ENCODE measurements around the gene MYL5. TPM values are rescaled to one million over a fixed set of nuclear protein-coding genes. Genes with fewer than 3 reads are reported as not detected.

Gene MYL5
- total RNA-seq, 6 experiments from 2014 or later = 14.2 to 23.0 (median 18.8) TPM

DNA sequence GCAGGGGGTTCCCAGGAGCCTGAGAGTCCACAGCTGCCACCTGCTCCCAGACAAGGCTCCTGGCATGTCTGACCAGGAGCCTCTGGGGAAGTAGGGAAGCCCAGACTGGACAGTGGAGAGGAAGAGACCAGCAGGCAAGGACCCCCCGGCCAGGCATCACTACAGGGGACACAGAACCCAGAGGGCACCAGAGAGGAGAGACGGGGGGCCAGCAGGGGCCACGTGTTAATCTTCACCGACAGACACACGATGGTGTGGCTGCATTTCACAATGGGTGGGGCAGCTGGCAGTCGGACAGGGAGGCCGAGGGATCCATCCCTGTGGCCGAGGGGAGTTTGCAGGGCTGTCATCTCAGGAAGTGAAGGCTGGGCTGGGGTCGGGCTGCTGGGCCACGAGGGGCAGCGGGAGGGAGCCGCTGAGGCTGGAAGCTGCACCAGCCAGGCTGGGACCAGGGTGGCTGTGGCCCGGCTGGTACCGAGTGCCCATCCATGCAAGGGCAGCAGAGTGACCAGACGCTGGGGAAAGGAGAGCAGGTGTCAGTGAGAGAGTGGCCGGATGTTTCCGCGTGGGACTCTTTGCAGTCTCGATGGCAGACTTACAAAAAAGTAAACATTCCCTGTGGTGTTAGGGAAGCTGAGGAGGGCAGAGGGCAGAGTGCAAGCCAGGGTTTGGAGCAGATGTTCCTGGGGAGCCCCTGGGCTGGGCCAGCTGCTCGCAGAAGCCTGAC, 44.3 kb upstream of the MYL5 start:
- TF ChIP-seq, protein P1, sequence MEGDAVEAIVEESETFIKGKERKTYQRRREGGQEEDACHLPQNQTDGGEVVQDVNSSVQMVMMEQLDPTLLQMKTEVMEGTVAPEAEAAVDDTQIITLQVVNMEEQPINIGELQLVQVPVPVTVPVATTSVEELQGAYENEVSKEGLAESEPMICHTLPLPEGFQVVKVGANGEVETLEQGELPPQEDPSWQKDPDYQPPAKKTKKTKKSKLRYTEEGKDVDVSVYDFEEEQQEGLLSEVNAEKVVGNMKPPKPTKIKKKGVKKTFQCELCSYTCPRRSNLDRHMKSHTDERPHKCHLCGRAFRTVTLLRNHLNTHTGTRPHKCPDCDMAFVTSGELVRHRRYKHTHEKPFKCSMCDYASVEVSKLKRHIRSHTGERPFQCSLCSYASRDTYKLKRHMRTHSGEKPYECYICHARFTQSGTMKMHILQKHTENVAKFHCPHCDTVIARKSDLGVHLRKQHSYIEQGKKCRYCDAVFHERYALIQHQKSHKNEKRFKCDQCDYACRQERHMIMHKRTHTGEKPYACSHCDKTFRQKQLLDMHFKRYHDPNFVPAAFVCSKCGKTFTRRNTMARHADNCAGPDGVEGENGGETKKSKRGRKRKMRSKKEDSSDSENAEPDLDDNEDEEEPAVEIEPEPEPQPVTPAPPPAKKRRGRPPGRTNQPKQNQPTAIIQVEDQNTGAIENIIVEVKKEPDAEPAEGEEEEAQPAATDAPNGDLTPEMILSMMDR (IDR thresholded peaks at IDR 0.05) = no peak
- H3K4me3 Mint-ChIP-seq = no peak overlapping the region
- no peak for DNase-seq
- no peaks in the 10 kb centered on the region for H3K4me1 Mint-ChIP-seq (ENCODE audit: low read depth)
- H3K36me3 Mint-ChIP-seq (ENCODE audit: low read depth) = peaks cover 21% of the 10 kb centered on the region
- peaks cover 5% of the 10 kb centered on the region; the same call in 1 of the 2 replicates for H3K27me3 Mint-ChIP-seq (ENCODE audit: insufficient read depth)
- H3K27ac Mint-ChIP-seq = no peak overlapping the region
- H3K9me3 Mint-ChIP-seq = peaks cover 34% of the 10 kb centered on the region

DNA sequence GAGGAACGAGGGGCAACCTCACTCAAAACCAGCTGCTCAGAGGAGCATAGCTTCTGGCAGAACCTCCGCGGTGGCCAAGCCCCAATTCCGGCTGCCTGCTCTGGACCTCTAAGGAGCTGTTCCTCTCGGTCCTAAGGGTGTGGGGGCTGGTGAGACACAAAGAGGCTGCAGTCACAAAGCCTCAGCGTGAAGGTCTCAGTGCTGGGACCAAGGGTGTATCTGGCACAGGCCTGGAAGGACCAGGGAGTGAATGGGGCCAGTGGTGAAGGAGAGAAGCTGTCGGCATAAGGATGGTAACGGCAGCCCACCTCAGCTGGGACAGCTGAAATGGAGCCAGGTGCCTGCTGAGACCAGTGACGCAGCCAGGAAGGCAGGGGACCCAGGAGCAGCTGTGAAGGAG, 43.7 kb upstream of the MYL5 start:
- Mint-ChIP-seq H3K9me3 (peaks cover 39% of the 10 kb centered on the region), H3K4me3 (no peak overlapping the region), H3K27me3 (ENCODE audit: insufficient read depth) (peaks cover 5% of the 10 kb centered on the region; the same call in 1 of the 2 replicates), H3K36me3 (ENCODE audit: low read depth) (peaks cover 21% of the 10 kb centered on the region), H3K27ac (no peak overlapping the region), H3K4me1 (ENCODE audit: low read depth) (no peaks in the 10 kb centered on the region)
- DNase-seq = no peak
- TF ChIP-seq, protein P1 (IDR thresholded peaks at IDR 0.05) = no peak

DNA sequence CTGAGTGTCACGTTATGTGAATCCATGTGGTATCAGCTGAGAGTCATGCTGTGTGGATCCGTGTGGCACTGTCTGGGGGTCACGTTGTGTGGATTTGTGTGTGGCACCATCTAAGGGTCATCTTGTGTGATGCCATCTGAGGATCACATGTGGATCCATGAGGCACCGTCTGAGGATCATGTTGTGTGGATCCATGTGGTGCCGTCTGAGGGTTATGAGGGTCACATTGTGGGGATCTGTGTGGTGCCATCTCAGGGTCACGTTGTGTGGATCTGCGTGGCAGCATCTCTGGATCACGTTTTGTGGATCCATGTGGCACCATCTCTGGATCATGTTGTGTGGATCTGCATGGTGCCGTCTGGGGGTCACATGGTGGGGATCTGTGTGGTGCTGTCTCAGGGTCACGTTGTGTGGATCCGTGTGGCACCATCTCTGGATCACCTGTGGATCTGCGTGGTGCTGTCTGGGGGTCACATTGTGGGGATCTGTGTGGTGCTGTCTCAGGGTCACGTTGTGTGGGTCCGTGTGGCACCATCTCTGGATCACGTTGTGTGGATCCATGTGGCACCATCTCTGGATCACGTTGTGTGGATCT, 42.0 kb upstream of the MYL5 start:
- H3K4me1 Mint-ChIP-seq (ENCODE audit: low read depth) = no peaks in the 10 kb centered on the region
- H3K36me3 Mint-ChIP-seq (ENCODE audit: low read depth) = peaks cover 21% of the 10 kb centered on the region
- peaks cover under 1% of the 10 kb centered on the region for H3K27me3 Mint-ChIP-seq (ENCODE audit: insufficient read depth)
- DNase-seq = no peak
- no peak overlapping the region for H3K27ac Mint-ChIP-seq
- TF ChIP-seq, protein P1 (IDR thresholded peaks at IDR 0.05) = no peak
- peaks cover 44% of the 10 kb centered on the region for H3K9me3 Mint-ChIP-seq
- no peak overlapping the region for H3K4me3 Mint-ChIP-seq

DNA sequence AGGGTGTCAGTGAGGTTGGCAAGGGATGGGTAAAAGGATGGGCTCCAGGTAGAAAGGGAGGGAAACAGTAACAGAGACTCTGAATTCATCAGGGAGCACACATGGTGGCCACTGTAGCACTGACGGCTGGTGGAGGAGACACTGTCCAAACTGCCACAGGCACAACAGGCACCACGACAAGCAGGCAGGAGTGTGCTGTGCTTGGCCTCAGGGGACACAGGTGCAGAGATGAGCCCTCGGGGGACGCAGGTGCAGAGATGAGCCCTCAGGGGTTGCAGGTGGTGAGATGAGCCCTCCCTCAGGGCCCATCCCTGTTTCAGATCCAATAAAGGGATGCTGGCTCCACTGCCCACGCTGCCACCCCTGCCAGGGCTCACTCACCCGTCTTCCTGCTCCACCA, 41.4 kb upstream of the MYL5 start:
- H3K36me3 Mint-ChIP-seq (ENCODE audit: low read depth) = peaks cover 21% of the 10 kb centered on the region
- TF ChIP-seq, protein P1 (IDR thresholded peaks at IDR 0.05) = no peak
- no peaks in the 10 kb centered on the region for H3K4me1 Mint-ChIP-seq (ENCODE audit: low read depth)
- H3K9me3 Mint-ChIP-seq = peaks cover 49% of the 10 kb centered on the region
- no peak for DNase-seq
- no peaks in the 10 kb centered on the region; the same call in none of the 2 replicates for H3K27me3 Mint-ChIP-seq (ENCODE audit: insufficient read depth)
- H3K27ac Mint-ChIP-seq = no peak overlapping the region
- H3K4me3 Mint-ChIP-seq = no peak overlapping the region

DNA sequence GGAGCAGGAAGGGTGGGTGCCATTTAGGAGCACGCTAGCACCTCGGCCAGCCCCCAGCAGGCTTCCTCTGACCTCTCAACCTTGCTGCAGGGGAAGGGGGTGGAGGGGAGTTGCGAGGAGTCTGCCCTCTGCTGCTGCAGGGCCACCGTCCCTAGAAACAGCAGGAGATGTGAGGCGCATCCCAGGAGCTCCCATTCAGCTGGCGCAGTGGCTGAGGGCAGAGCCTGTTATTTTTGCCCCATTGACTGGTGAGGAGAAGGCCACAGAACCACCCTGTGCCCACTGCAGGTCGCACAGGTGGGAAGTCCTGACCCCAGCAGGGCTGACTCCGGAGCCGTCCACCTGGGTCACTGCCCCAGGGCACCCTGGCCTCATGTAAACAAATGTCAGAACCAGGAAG, 40.9 kb upstream of the MYL5 start:
- DNase-seq = no peak
- Mint-ChIP-seq H3K4me1 (ENCODE audit: low read depth) (no peaks in the 10 kb centered on the region), H3K27me3 (ENCODE audit: insufficient read depth) (no peaks in the 10 kb centered on the region; the same call in none of the 2 replicates), H3K9me3 (peaks cover 51% of the 10 kb centered on the region), H3K27ac (no peak overlapping the region), H3K36me3 (ENCODE audit: low read depth) (peaks cover 21% of the 10 kb centered on the region), H3K4me3 (no peak overlapping the region)
- TF ChIP-seq, protein P1 (IDR thresholded peaks at IDR 0.05) = no peak
